Lower leg skin (tissue), 4 donors: ENCODE measurements around the gene RHOU. TPM values are rescaled to one million over a fixed set of nuclear protein-coding genes. Genes with fewer than 3 reads are reported as not detected.
A peak's percentile ranks its signal among the peaks of the same experiment; 100 is the strongest.

Experiments
- DNase-seq, 2 donors: peaks; one replicate each; pipeline ENCODE4 v3.0.0-alpha.2; 2019; ENCODE audit warnings: low spot score in 2 of 2
- H3K4me3 ChIP-seq: fragments of 200-600 bp; sonication (generic); 2 replicates; pipeline ENCODE4 v1.5.1; 2017; ENCODE audit warnings: mild to moderate bottlenecking, low read depth; ENCODE audit not compliant: poor library complexity, severe bottlenecking
- CTCF ChIP-seq, 3 donors: fragments of 450-650 bp; IDR thresholded peaks; one replicate each; pipeline ENCODE4 v1.5.1; 2016; ENCODE audit warnings: antibody characterized with exemption in 3 of 3, mild to moderate bottlenecking in 3 of 3, moderate library complexity in 2 of 3
- POLR2A ChIP-seq, 2 donors: fragments of 450-650 bp; IDR thresholded peaks; one replicate each; pipeline ENCODE4 v1.6.1; 2016 to 2017; ENCODE audit warnings: antibody characterized with exemption in 2 of 2, mild to moderate bottlenecking in 1 of 2, moderate library complexity in 1 of 2
- WGBS, 2 donors: methylation state at CpG; one replicate each; pipeline ENCODE4 v1.1.5; 2018; 5-methylcytosine and 5-hydroxymethylcytosine counted together
- intact Hi-C: fragments of 100-400 bp; cut with DNase I; formaldehyde crosslinking; loops from one replicate; pipeline ENCODE4 v1.15.0; 2023; ENCODE audit warnings: low total_unique reads
- total RNA-seq, 4 donors: library from RNA; depleted of rRNA; stranded (reverse); fragments of >200 nt; gene quantifications; one replicate each; pipeline ENCODE4 v1.1.0, GENCODE V29; 2016

The RHOU gene
- total RNA-seq, 4 donors from 2014 or later, result 3.5 to 13.9 (median 4.6) TPM

- DNase-seq, result no peak
- WGBS, 2 donors, result 82 to 88% methylated on average over 5 of the region's 5 CpGs
- TF ChIP-seq POLR2A (IDR thresholded peaks at IDR 0.05), result no peak
- peak in 1 of 3 donors; percentile 13 for TF ChIP-seq CTCF (IDR thresholded peaks at IDR 0.05)
- intact Hi-C loops, result no loop called here
- no peak overlapping the region for H3K4me3 ChIP-seq
Observed at GRCh38 chr1:228782662-228783417, 47.6 kb downstream of the RHOU start.

GRCh38 chr1:228783418-228784040 lies 48.2 kb downstream of the RHOU start:
- TF ChIP-seq POLR2A (IDR thresholded peaks at IDR 0.05) (no peak), CTCF (IDR thresholded peaks at IDR 0.05) (no peak)
- intact Hi-C loops, result no loop called here
- no peak for DNase-seq
- 85 to 94% methylated on average over 11 of the region's 11 CpGs for WGBS, 2 donors
- H3K4me3 ChIP-seq, result no peak overlapping the region

- DNase-seq, result no peak
- WGBS, 2 donors, result 81 to 88% methylated on average over 3 of the region's 3 CpGs
- intact Hi-C loops, result no loop called here
- H3K4me3 ChIP-seq, result no peak overlapping the region
- TF ChIP-seq POLR2A (IDR thresholded peaks at IDR 0.05) (no peak), CTCF (IDR thresholded peaks at IDR 0.05) (no peak)
Observed at GRCh38 chr1:228784181-228784580, 48.9 kb downstream of the RHOU start.

GRCh38 chr1:228785366-228786330 lies 50.4 kb downstream of the RHOU start:
- intact Hi-C loops, result no loop called here
- no peak for DNase-seq
- H3K4me3 ChIP-seq, result no peak overlapping the region
- 78 to 83% methylated on average over 15 of the region's 15 CpGs for WGBS, 2 donors
- TF ChIP-seq CTCF (IDR thresholded peaks at IDR 0.05), result no peak
- TF ChIP-seq POLR2A (IDR thresholded peaks at IDR 0.05), result no peak

GRCh38 chr1:228786361-228787129 lies 51.3 kb downstream of the RHOU start:
- WGBS, 2 donors, result 86 to 89% methylated on average over 4 of the region's 4 CpGs

More at GRCh38 chr1:228786361-228787129, 51.3 kb downstream of the RHOU start:
- intact Hi-C loops, result no loop called here
- no peak overlapping the region for H3K4me3 ChIP-seq
- no peak for DNase-seq
- TF ChIP-seq CTCF (IDR thresholded peaks at IDR 0.05) (no peak), POLR2A (IDR thresholded peaks at IDR 0.05) (no peak)
